ENCODE measurements around the gene TSEN54.
A peak's percentile ranks its signal among the peaks of the same experiment; 100 is the strongest.

Gene TSEN54

DNA sequence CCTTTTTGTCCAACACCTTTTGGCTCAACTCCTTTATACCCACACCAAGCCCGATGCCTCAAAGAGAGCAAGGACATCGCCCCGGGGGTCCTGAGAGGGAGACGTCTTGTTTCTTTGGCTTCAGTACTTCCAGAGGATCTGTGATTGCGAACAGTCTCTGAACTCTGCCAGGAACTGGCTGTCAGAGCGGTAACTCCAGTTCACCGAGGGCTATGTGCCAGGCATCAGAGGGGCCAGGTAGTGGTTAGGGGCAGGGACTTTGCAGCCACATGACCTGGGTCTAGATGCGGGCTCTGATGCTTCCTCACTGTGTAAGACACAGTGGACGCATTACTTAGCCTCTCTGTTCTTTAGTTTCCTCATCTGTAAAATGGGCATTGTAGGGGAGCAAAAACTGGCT, 30.8 kb downstream of the TSEN54 start:
- no peak for DNase-seq

DNA sequence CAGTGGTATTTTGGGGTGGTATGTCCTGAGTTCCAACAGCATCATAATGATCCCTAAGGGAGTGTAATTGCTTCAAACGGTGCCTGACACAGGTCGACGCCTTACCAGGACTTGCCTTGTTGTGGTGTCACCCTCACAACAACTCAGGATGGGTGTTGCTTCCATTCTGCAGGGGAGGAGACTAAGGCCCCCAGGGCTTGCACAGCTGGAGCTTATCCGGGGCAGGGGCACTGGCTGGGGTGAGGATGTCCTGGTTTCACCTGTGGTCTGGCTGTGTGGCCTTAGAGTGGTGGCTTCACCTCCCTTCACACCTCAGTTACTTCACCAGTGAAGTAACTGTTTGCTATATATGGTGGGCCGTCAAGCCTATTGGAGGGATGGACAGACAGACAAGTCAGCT, 32.5 kb downstream of the TSEN54 start:
- DNase-seq: no peak

DNA sequence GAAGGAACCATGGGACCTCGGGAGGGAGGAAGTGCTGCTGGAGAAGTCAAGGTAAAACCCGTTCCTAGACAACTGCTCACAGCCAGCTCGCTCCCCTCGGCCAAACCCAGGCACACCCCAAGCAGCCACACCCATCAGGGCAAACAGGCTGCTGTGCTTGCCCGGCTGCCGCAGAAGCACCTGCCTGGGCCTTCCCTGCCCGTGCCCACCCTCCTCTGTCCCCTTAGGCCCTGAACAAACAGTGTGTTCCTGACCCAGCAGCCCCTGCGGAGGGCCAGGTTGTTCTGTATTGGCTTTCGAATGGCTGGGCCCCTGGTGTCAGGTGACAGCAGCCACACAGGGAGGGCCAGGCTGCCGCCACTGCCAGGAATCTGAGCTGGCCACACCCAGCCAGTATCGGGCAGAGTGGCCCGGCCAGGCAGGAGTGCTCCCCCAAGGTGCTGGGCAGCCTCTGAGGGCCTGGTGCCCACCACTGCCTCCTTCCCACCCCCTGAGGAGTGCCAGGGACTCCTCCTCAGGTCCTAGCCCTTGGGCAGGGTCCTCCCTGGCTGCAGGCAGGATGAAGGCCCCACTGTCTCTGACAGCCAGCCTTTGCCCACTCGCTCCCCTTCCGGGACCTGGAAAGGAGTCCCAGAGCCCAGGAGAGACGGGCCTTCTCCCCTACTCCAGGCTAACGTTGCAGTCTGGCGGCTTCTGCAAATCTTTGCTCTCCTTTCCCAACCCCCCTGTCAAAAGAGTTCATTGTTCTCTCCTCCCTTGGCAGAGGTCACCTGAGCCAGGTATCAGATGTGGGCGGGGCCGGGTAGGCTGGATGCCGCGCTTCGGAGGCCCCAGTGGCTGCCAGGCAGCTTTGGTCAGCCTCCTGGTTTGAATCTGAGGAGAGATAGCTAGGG, 33.2 kb downstream of the TSEN54 start:
- peak; percentile 35 for DNase-seq

DNA sequence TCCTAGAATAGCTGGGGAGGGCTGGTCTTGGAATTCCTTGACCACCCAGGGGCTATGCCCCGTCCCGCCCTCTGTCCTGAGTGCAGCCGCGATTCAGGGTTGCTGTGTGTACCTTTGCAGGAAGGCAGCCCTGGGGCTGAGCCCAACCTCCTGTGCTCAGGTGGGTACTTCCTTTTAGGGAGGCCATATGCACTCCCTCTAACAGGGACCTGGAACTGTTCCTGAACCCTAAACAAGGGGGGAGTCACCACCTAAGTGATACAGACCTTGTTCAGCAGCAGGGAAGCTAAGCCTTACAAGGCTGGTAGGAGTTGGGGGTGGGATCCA, 33.8 kb downstream of the TSEN54 start:
- DNase-seq: no peak

DNA sequence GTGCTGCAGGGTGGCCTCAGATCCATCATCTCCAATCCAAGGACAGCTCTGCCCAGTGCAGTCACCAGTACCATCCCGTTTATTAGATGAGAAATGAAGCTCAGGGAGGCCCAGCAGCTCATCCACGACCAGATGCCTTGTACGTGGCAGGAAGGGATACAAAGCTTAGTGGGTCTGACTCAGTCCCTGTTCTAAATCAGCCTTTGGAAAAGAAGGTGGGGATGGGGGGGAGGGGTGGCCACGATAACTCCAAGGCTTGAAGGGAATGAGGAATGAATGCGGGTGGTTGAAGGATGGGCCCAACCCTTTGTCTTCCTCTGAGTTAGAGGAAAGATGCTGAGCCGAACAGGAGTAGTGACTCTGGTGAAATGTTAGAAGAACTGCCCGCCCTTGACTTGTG, 34.9 kb downstream of the TSEN54 start:
- DNase-seq: no peak

DNA sequence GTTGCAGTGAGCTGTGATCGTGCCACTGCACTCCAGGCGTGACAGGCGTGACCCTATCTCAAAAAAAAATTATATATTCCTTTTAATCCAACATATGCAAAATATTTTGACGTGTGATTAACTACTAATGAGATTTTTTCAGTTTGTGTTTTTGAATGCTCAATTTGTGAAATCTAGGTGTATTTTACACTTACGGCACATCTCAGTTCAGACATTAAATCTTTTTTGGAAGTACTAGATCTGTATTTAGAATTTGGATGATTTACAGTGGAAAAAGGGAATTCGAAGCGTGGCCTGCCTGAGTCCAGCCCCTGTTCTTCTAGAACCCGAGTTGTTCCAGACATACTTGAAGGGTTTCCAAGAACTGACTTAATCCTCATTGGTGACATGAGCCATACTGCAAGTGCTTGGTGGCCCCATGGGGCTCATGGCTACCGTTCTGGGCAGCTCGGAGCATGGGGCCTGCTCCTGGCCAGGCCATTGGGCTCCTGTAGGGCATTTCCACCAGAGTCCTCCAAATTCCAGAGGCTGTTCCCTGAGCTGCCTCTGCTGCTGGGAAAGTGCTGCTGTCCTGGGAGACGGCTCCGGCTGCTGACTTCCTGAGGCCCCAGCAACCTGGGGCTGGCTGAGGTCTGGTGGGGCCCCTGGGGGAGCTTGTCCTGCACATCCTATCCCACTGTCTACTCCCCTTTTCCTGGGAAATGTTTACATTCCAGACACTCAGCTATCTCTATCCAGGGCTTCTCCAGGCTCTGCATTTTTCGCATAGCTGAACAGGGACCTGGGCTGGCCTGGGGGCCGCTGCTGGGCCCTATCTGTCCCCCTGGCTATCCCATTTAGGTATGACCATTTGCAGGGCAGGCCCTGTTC, 36.3 kb downstream of the TSEN54 start:
- DNase-seq: no peak

DNA sequence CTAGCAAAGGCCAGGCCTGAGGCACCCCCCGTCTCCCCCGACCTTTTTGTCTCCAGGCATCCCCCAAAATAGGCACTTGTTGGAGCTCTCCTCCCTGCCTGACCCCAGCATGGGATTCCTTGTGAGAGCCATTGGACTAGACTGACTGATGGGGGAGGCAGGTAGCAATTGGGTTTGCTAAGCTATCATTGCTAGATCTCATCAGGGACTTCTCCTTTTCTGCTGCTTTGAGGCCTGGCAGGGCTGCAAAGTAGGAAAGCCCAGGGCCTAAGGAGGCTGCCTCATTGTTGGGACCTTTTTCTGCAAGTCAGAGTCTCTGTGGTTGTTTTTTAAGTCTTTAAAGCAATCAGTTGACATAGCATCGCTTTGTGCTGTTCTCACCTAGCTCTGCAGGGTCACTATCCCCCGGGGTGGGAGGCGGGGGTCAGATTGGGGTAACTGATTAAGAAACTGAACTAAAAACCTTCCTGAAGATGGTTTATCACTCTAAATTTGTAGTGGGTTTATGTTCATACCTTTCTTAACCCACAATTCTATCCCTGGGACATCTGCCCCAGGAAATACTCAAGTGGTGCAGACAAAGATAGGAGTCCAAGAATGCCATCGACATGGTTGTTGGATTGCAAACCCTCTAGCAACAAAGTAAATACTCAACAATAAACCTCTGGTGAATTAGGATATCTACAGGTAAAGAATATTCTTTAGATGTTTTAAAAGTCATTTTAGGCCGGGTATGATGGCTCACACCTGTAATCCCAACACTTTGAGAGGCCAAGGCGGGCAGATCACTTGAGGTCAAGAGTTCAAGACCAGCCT, 37.2 kb downstream of the TSEN54 start:
- DNase-seq: no peak

DNA sequence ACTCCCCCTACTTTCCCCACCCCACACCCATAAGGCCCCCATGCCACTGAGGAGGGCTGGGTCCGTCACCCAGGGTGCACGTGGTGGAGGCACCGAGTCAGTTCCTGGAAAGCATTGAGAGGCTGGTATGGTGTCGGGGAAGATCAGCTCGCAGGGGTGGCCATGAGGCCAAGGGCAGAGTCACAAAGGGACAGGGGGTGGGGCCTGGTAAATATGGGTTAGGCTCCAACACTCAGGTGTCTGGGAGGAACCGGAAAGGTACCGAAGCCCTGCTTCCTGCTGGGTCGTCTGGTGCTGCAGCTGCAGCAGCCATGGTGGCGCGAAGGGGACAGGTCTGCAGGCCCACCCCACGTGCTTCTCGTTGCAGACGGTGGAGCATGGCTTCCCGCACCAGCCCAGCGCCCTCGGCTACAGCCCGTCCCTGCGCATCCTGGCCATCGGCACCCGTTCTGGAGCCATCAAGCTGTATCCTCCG, 39.4 kb downstream of the TSEN54 start:
- DNase-seq: no peak

DNA sequence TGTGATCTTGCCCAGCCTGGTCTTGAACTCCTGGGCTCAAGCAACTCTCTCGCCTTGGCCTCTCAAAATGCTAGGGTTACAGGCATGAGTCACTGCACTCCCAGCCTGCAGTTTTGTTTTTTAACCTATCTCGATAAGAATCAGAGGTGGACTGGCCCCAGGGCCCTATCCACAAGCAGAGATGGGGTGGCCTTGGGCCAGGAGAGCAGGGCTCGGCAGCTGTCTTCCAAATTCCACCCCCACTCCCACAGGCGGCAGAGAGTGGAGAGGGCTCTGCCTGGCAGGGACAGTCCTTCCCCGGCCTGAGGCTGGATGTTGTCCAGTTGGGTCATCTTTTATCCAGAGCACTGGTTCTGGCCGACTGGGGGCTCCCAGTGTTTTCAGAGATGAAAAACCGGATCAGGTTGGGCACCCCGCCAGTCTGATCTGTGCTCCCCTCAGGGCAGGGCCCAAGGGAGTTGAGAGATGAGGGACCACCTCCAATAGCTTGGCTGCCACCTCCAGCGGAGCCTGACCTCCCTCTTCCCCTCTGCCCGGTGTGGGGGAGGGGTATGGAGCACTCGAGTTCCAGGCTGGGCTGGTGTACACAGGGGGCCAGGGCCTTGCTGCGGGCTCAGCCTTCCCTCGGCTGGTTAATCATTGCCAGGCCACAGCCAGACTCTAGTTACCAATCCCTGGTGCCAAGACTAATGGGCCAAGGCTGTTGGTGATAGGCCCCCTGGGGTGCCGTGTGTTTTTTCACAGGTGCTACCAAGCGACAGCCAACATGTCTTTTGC, 40.9 kb downstream of the TSEN54 start:
- no peak for DNase-seq

DNA sequence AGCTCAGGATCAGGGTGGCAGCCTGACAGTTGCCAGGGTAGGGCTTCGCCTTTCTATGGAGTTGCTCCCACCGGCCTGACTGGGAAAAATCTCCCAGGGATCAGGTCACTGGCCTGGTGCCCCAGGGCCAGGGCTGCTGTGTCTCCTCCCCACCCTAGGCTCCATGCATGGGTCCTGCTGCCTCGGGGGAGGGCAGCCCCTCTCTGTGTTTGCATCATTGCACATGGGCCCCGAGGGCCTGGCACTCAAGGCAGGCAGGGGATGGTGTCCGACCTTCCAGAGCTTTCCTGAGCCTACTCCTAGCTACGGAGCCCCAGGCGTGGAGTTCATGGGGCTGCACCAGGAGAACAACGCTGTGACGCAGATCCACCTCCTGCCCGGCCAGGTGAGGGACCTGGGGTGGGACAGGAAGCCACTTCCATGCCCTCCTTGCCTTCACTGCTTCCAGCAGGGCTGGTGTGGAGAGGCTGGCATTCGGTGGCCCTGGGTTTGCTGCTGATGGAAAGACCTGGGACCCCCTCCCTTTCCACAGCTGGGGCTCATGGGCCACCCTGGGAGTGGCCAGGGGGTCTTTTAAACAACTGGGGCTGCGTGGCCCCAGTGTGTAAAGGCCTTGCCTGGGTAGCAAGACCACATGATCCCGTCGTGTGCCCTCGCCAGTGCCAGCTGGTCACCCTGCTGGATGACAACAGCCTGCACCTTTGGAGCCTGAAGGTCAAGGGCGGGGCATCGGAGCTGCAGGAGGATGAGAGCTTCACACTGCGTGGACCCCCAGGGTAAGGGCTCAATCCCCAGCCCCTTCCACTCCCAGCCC, 41.7 kb downstream of the TSEN54 start:
- DNase-seq: no peak

DNA sequence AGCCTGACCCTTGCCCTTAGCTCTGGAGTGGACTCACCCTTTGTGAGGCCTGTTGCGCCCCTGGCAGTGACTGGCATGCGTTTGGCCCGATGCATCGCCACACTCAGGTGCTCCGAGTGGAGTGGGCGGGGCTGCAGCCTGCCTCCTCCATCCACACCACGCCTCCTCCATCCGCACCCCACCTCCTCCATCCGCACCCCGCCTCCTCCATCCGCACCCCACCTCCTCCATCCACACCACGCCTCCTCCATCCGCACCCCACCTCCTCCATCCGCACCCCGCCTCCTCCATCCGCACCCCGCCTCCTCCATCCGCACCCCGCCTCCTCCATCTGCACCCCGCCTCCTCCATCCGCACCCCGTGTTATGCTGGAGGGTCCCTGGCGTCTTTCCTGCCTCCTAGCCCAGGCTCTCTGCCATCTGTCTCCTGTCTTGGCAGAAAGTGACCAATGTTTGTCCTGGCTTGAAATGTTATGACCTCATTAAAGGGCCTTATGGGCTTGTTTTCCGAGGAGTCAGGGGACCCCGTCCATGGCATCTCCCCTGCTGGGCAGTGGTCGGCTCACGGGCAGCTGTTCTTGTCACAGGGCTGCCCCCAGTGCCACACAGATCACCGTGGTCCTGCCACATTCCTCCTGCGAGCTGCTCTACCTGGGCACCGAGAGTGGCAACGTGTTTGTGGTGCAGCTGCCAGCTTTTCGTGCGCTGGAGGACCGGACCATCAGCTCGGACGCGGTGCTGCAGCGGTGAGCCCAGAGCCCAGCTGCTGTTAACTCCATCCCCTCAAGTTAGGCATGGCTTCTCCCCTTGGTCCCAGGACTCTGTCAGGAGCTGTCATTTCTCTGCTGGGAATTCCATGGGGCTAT, 42.6 kb downstream of the TSEN54 start:
- no peak for DNase-seq

DNA sequence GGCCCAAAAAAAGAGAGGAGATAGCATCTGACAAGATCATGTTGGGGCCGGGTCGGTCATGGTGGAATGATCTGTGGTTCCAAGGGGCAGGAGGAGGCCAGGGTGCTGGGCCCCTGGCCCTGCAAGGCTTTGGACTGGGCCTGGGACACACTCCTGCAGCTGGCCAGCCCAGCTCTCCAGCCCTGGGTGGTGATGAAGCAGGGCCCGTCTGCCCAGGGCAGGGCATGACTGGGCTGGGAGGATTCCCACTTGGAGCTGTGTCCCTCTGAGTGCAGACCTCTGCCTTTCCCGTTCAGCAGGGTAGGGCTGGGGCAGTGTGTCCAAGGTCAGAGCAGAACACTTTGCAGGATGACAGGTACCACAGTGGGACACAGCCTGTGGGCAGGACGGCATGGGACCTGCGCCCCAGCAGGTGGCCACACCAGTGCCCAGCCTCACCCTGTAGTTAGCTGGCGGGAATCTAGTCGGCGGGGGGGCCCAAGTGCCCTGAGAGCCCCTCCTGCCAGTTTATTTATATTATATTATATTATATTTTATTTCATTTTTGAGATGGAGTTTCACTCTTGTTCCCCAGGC, 43.7 kb downstream of the TSEN54 start:
- no peak for DNase-seq

DNA sequence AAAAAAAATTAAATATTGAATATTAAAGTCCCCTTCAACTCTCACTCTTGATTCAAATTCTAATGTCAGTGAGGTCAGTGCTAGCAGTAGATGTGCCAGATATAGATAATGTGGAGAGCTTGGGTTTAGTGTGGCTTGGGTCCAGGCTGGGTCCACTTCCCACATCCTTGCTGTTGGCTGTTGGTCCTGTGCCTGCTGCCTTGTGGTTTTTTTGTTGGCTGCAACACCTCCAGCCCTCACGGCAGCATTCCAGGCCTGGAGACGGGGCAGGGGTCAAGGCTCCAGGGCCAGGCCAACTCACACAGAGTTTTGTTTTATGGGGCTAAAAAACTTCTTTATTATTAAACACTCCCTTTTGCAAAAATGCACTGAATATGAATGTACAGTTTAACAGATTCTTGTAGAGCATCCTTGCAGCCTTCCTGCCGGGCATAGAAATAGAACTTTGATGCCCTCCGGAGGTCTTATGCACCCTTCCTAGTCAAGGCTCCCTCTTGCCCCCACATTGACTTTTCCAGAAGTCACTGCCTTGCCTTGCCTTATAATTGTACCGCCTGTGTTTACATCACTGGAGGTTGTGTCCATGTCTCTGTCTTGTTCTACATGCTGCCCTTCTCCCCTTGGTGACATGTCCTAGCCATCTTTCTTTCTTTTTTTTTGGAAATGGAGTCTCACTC, 45.7 kb downstream of the TSEN54 start:
- no peak for DNase-seq

DNA sequence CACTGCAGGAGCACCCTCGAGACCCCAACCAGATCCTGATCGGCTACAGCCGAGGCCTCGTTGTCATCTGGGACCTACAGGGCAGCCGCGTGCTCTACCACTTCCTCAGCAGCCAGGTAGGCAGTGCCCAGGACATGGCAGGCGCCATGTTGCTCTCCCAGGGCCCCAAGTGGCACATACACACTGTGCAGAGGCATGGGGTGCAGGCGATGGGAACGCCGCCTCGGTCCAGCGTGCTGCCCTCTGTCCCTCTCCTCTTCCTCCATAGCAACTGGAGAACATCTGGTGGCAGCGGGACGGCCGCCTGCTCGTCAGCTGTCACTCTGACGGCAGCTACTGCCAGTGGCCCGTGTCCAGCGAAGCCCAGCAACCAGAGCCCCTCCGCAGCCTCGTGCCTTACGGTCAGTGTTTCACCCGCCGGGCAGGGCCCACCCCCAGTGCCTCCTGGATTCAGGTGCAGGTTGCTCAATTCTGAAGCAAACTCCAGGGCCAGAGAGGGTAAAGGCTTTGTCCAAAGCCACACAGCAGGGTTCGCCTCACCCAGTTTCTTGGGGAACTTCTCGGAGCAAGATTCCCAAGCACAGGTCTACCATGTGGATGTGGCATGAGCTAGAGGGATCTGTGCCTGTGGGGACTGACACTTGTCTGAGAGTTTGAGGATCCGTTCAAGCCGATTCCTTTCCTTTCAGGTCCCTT, 46.9 kb downstream of the TSEN54 start:
- DNase-seq: no peak

DNA sequence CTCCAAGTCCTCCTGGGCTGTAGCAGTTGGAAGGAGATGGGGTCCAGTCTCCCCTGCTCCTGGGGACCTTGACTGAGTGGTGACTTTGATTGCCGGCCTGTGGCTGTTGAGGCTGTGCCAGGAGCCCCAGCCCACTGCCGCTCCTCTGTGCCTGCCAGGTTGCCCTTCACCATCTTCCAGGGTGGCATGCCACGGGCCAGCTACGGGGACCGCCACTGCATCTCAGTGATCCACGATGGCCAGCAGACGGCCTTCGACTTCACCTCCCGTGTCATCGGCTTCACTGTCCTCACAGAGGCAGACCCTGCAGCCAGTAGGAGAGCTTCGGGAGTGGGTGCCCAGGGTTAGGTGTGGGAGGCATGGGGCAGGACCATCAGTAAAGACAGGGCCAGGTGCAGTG, 47.9 kb downstream of the TSEN54 start:
- DNase-seq: no peak

DNA sequence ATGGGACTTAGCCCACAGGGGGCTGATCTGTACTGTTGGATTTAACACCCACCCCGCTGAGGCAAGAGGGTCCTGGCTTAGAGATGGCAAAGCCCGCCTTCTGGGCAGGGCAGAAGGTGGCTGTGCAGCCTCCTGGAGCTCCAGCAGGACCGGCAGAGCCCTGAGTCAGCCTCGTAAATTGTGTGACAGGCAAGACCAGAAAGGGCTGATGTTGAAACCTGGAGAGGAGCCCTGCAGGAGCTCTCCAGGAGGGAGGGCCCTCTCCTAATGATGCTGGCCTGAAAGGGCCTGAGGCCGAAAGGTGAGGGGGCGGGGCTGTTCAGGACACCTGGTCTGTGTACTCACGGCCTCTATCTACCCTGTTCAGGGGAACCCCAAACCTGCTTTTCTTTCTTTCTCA, 48.7 kb downstream of the TSEN54 start:
- DNase-seq: no peak

DNA sequence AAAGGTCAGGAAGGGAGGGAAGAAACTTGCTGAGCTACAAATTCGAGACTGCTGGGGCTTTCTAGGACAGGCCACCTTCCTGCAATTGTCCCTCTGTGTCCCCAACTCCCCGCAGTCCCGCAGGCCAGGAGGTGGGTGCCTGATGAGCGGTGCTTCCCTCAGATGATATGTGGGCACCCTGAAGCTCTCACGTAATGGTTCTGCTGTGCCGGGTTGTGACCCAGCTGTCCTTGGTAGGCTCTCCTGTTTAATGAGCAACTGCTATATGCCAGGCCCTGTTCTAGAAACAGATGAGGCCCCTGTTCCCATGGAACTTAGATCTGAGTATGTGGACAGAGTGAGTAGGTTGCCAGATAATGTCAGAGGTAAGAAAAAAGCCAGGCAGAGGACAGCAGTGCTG, 49.3 kb downstream of the TSEN54 start:
- DNase-seq: no peak

DNA sequence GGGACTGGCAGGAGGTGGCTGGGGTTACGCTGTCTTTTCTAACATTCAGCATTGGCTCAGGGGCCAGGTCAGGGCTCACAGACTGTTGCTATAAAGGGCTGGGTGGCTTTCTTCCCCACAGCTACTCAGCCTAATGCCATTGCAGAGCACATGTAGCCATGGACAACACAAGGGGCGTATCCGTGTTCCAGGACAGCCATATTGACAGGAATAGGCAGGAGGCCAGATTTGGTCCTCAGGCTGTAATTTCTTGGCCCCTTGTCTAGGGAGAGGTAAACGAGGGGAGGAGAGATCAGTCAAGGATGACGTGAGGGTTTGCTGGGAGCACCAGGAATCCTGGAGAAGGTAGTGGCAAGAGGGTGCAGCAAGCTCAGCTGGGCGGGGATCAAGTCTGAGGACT, 50.1 kb downstream of the TSEN54 start:
- no peak for DNase-seq

DNA sequence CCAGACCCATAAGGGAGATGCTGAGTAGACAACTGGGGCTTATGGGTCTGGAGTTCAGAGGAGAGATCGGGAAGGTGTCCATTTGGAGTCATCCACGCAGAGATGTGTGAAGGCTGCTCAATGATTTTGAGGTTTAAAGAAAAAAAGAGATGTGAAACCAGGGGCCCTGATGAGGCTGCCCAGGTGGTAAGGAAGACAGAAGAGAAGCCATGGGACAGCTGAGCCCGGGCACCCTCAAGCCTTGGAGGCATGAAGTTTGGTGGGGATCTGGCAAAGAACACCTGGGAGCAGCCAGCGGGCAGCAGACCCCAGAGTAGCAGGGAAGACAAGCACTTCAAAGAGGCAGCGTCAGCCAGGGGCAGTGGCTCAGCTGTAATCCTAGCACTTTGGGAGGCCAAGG, 50.5 kb downstream of the TSEN54 start:
- no peak for DNase-seq
